Measurements from ENCODE around the gene PRDM12. TPM values are rescaled to one million over a fixed set of nuclear protein-coding genes. Genes with fewer than 3 reads are reported as not detected.

Gene PRDM12
- total RNA-seq, 1 experiment from 2014 or later = 0.34 TPM

DNA sequence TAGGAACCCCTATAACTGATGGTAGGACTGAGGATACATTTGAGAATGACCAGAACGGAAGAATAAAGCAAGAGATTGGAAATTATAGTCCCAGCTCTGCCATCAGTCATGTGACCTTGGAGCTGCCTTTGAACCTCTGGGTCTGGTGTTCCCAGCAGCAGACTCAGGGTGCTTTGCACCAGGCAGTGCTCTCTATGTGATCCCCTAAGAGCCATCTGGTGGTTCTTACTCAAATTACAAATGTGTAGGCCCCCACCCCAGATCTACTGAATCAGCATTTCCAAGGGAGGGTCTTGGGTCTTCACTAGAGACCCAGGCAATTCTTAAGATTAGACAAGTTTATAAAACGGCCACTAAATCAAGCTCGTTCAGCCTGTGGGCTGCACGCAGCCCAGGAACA is 40.2 kb upstream of the PRDM12 start:
- no peak overlapping the region for H3K4me3 Mint-ChIP-seq (ENCODE audit: unreplicated experiment)
- intact Hi-C loops (cut with micrococcal nuclease; ENCODE audit: unreplicated experiment) = loop anchor here (10.0 kb wide), 1 partner anchor 159 kb away; no protein-coding TSS in a partner anchor
- H3K4me1 ChIP-seq = no peaks in the 10 kb centered on the region
- BruUV-seq (replicated peaks) = no TSS peak
- H3K4me1 Mint-ChIP-seq (ENCODE audit: low read depth, unreplicated experiment) = no peaks in the 10 kb centered on the region
- no peaks in the 10 kb centered on the region for H3K9me3 ChIP-seq
- H3K4me3 ChIP-seq (ENCODE audit: low read depth, low read length) = no peak overlapping the region
- ChIA-PET CTCF (no interaction called here), POLR2A (no interaction called here)
- no peak overlapping the region for H3K27ac Mint-ChIP-seq (ENCODE audit: unreplicated experiment)
- no peaks in the 10 kb centered on the region for H3K27me3 Mint-ChIP-seq (ENCODE audit: insufficient read depth, unreplicated experiment)
- peaks cover 84% of the 10 kb centered on the region for H3K36me3 Mint-ChIP-seq (ENCODE audit: insufficient read depth, unreplicated experiment)
- TF ChIP-seq, protein P1, sequence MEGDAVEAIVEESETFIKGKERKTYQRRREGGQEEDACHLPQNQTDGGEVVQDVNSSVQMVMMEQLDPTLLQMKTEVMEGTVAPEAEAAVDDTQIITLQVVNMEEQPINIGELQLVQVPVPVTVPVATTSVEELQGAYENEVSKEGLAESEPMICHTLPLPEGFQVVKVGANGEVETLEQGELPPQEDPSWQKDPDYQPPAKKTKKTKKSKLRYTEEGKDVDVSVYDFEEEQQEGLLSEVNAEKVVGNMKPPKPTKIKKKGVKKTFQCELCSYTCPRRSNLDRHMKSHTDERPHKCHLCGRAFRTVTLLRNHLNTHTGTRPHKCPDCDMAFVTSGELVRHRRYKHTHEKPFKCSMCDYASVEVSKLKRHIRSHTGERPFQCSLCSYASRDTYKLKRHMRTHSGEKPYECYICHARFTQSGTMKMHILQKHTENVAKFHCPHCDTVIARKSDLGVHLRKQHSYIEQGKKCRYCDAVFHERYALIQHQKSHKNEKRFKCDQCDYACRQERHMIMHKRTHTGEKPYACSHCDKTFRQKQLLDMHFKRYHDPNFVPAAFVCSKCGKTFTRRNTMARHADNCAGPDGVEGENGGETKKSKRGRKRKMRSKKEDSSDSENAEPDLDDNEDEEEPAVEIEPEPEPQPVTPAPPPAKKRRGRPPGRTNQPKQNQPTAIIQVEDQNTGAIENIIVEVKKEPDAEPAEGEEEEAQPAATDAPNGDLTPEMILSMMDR (IDR thresholded peaks at IDR 0.05; ENCODE audit: insufficient read depth in 1 of 2, low read depth in 1 of 2, low read length in 1 of 2, severe bottlenecking in 1 of 2, unreplicated experiment in 1 of 2) = no peak
- H3K36me3 ChIP-seq (ENCODE audit: control insufficient read depth, insufficient read depth, low read length) = peaks cover 3% of the 10 kb centered on the region
- no peaks in the 10 kb centered on the region for H3K27me3 ChIP-seq (replicated peaks; ENCODE audit: control insufficient read depth, insufficient read depth, low read length)
- no peak for DNase-seq
- no peaks in the 10 kb centered on the region for H3K9me3 Mint-ChIP-seq (ENCODE audit: unreplicated experiment)

DNA sequence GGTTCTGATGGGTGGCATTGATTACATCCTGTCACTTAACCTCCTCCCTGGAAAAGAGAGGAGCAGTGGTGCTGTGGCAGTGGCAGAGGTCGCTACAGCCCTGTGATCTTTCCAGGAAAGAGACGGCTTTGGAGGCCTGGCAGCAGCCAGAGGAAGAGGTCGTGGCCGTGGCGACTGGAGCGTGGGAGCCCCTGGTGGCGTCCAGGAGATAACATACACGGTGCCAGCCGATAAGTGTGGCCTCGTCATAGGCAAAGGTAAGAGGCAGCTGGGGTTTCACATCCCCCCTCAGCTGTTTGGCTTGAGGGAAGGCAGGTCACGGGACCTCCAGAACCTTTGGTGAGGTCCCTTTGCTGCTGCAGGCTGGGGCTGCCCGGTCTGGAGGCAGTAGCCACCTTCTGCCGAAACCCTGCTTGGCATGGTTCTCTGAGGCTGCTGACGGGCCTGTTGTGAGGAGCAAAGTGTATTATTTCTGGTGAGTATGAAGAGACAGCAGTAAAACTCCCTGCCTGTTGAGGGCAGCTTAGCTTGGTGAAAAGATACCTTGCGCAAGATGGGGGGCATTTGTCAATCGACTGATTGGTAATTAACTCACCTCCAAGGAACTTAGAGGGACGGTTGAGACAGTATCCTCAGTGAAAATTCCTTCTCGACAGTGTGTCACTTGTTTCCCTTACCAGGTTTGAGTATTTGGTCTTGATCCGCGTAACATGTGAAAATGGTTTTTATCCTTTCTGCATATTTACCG is 38.0 kb upstream of the PRDM12 start:
- H3K9me3 ChIP-seq = no peaks in the 10 kb centered on the region
- no peaks in the 10 kb centered on the region for H3K4me1 ChIP-seq
- peaks cover 3% of the 10 kb centered on the region for H3K36me3 ChIP-seq (ENCODE audit: control insufficient read depth, insufficient read depth, low read length)
- no TSS peak for BruUV-seq (replicated peaks)
- no peaks in the 10 kb centered on the region for H3K9me3 Mint-ChIP-seq (ENCODE audit: unreplicated experiment)
- H3K36me3 Mint-ChIP-seq (ENCODE audit: insufficient read depth, unreplicated experiment) = peaks cover 74% of the 10 kb centered on the region
- TF ChIP-seq, protein P1 (IDR thresholded peaks at IDR 0.05; ENCODE audit: insufficient read depth in 1 of 2, low read depth in 1 of 2, low read length in 1 of 2, severe bottlenecking in 1 of 2, unreplicated experiment in 1 of 2) = no peak
- ChIA-PET POLR2A (no interaction called here), CTCF (no interaction called here)
- H3K27me3 ChIP-seq (replicated peaks; ENCODE audit: control insufficient read depth, insufficient read depth, low read length) = no peaks in the 10 kb centered on the region
- no peaks in the 10 kb centered on the region for H3K27me3 Mint-ChIP-seq (ENCODE audit: insufficient read depth, unreplicated experiment)
- H3K4me3 Mint-ChIP-seq (ENCODE audit: unreplicated experiment) = no peak overlapping the region
- no peaks in the 10 kb centered on the region for H3K4me1 Mint-ChIP-seq (ENCODE audit: low read depth, unreplicated experiment)
- peak in 1 of 2 experiments; percentile 22 for DNase-seq
- H3K4me3 ChIP-seq (ENCODE audit: low read depth, low read length) = no peak overlapping the region
- no peak overlapping the region for H3K27ac Mint-ChIP-seq (ENCODE audit: unreplicated experiment)
- intact Hi-C loops (cut with micrococcal nuclease; ENCODE audit: unreplicated experiment) = loop anchor here (10.0 kb wide), 1 partner anchor 162 kb away; no protein-coding TSS in a partner anchor

DNA sequence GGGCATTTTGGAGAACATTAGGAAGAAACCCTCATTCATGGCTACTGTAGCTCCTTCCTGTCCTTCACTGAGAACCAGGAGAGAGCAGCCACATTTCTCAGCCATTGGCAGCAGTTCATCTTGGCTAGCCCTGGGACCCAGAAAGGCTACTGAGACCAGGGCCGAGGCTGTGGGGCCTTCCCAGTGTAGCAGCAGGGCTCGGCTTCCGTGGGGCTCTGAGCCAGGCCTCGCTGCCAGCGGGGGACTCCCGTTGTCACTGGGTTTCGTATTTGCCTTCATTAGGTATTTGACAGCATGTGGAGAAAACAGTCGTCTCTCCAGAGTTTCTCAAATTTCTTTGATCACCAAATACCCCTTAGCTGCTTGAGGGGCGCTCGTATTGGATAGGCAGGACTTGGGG is 37.3 kb upstream of the PRDM12 start:
- CTCF ChIA-PET = no interaction called here
- TF ChIP-seq, protein P1 (IDR thresholded peaks at IDR 0.05; ENCODE audit: insufficient read depth in 1 of 2, low read depth in 1 of 2, low read length in 1 of 2, severe bottlenecking in 1 of 2, unreplicated experiment in 1 of 2) = no peak
- H3K9me3 Mint-ChIP-seq (ENCODE audit: unreplicated experiment) = no peaks in the 10 kb centered on the region

More for the DNA sequence above, 37.3 kb upstream of the PRDM12 start:
- BruUV-seq (replicated peaks) = no TSS peak
- Mint-ChIP-seq H3K27ac (ENCODE audit: unreplicated experiment) (no peak overlapping the region), H3K27me3 (ENCODE audit: insufficient read depth, unreplicated experiment) (no peaks in the 10 kb centered on the region), H3K4me1 (ENCODE audit: low read depth, unreplicated experiment) (no peaks in the 10 kb centered on the region), H3K36me3 (ENCODE audit: insufficient read depth, unreplicated experiment) (peaks cover 75% of the 10 kb centered on the region), H3K4me3 (ENCODE audit: unreplicated experiment) (no peak overlapping the region)
- no peaks in the 10 kb centered on the region for H3K4me1 ChIP-seq
- H3K36me3 ChIP-seq (ENCODE audit: control insufficient read depth, insufficient read depth, low read length) = peaks cover 3% of the 10 kb centered on the region
- H3K9me3 ChIP-seq = no peaks in the 10 kb centered on the region
- no peak overlapping the region for H3K4me3 ChIP-seq (ENCODE audit: low read depth, low read length)
- intact Hi-C loops (cut with micrococcal nuclease; ENCODE audit: unreplicated experiment) = loop anchor here (10.0 kb wide), 1 partner anchor 162 kb away; no protein-coding TSS in a partner anchor
- POLR2A ChIA-PET = no interaction called here
- H3K27me3 ChIP-seq (replicated peaks; ENCODE audit: control insufficient read depth, insufficient read depth, low read length) = no peaks in the 10 kb centered on the region
- no peak for DNase-seq

All from Caco-2 (cell line).